ENCODE results near the gene KLHL13. TPM values are rescaled to one million over a fixed set of nuclear protein-coding genes. Genes with fewer than 3 reads are reported as not detected.

The KLHL13 gene
- total and polyA plus RNA-seq, 2 experiments from 2014 or later: 18.5 to 44.9 TPM

DNA sequence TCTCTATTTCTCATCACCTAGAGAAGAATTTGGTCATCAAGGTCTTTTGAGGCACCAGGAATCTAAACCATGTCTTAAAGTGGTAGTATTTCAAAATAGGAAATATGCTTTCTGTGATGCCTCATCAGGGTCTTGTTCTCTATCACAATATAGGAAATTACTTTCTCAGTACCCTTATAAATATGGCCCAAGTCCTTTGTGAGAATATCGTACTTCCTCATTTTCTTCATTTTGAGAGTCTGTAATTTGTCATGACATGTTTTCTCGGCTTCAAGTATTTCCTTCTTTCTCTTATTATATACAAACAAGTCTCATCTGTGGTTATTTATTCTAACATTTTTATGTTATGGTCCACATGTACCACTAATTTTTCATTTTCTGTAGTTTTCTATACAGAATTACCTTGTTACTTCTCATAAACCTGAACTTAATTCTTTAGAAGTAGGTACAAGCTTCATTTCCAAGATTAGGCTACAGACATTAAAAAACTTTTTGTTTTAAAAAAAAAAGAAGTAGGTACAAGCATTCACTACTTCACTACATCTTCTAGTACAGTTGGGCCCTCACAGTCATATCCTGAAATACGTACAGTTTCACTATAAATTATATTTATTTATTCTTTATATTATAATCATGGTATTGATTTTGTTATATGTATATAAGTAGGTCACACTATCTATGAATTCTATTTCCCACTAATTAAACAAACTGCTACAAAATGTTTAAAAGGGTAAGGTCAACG lies 54.4 kb downstream of the KLHL13 start:
- WGBS (ENCODE audit: low lambda C conversion rate, missing lambda C conversion rate): 68% methylated on average over 4 of the region's 4 CpGs

DNA sequence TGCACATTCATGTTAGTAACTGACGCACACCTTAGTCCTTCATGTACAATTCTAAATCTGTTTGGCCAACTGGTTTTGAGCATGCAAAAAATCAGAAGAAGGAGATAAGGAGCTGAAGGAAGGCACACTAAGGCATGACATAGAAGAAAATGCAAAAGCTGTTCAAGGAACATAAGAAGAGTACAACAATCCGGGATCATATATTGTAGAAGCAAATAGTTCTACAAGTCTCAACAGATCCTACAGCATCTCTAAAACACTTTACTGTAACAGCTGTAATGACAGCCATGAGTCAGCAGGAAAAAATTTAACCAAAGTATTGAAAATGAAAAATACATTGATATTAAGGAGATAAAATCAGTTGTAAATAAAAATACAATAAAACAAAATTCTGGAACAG lies 57.7 kb downstream of the KLHL13 start:
- no peaks in the 10 kb centered on the region for H4K20me1 ChIP-seq (ENCODE audit: insufficient read depth, poor library complexity, severe bottlenecking)
- TF ChIP-seq EZH2phosphoT487 (IDR thresholded peaks at IDR 0.05; ENCODE audit: low read depth, severe bottlenecking, unreplicated experiment): no peak
- TF ChIP-seq, protein P1, sequence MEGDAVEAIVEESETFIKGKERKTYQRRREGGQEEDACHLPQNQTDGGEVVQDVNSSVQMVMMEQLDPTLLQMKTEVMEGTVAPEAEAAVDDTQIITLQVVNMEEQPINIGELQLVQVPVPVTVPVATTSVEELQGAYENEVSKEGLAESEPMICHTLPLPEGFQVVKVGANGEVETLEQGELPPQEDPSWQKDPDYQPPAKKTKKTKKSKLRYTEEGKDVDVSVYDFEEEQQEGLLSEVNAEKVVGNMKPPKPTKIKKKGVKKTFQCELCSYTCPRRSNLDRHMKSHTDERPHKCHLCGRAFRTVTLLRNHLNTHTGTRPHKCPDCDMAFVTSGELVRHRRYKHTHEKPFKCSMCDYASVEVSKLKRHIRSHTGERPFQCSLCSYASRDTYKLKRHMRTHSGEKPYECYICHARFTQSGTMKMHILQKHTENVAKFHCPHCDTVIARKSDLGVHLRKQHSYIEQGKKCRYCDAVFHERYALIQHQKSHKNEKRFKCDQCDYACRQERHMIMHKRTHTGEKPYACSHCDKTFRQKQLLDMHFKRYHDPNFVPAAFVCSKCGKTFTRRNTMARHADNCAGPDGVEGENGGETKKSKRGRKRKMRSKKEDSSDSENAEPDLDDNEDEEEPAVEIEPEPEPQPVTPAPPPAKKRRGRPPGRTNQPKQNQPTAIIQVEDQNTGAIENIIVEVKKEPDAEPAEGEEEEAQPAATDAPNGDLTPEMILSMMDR (IDR thresholded peaks at IDR 0.05; ENCODE audit: poor library complexity): no peak
- no peak for TF ChIP-seq EZH2 (IDR thresholded peaks at IDR 0.05; ENCODE audit: borderline replicate concordance)
- no peak overlapping the region for H3K4me3 ChIP-seq
- H3K4me1 ChIP-seq (ENCODE audit: insufficient read depth): no peaks in the 10 kb centered on the region
- H2AFZ ChIP-seq: no peak overlapping the region
- H3K27ac ChIP-seq: no peak overlapping the region
- H3K9me2 ChIP-seq (replicated peaks; ENCODE audit: insufficient read depth): no peaks in the 10 kb centered on the region
- no peaks in the 10 kb centered on the region for H3K36me3 ChIP-seq (replicated peaks; ENCODE audit: insufficient read depth, low read depth)
- WGBS (ENCODE audit: low lambda C conversion rate, missing lambda C conversion rate): 93% methylated on average over 2 of the region's 2 CpGs
- no peak overlapping the region for H3K4me2 ChIP-seq
- no peaks in the 10 kb centered on the region for H3K27me3 ChIP-seq
- H3K9me3 ChIP-seq (ENCODE audit: low read depth): no peaks in the 10 kb centered on the region
- no peaks in the 10 kb centered on the region for H3K79me2 ChIP-seq
- no peak for DNase-seq (ENCODE audit: low spot score)

More for the DNA sequence above, 54.4 kb downstream of the KLHL13 start:
- H3K4me2 ChIP-seq: no peak overlapping the region
- TF ChIP-seq EZH2phosphoT487 (IDR thresholded peaks at IDR 0.05; ENCODE audit: low read depth, severe bottlenecking, unreplicated experiment) (no peak), EZH2 (IDR thresholded peaks at IDR 0.05; ENCODE audit: borderline replicate concordance) (no peak)
- TF ChIP-seq, protein P1 (IDR thresholded peaks at IDR 0.05; ENCODE audit: poor library complexity): no peak
- H2AFZ ChIP-seq: no peak overlapping the region
- H3K36me3 ChIP-seq (replicated peaks; ENCODE audit: insufficient read depth, low read depth): no peaks in the 10 kb centered on the region
- H3K27ac ChIP-seq: no peak overlapping the region
- no peak overlapping the region for H3K4me3 ChIP-seq
- no peaks in the 10 kb centered on the region for H4K20me1 ChIP-seq (ENCODE audit: insufficient read depth, poor library complexity, severe bottlenecking)
- no peak for DNase-seq (ENCODE audit: low spot score)
- H3K9me2 ChIP-seq (replicated peaks; ENCODE audit: insufficient read depth): no peaks in the 10 kb centered on the region
- no peaks in the 10 kb centered on the region for H3K27me3 ChIP-seq
- no peaks in the 10 kb centered on the region for H3K79me2 ChIP-seq
- no peaks in the 10 kb centered on the region for H3K9me3 ChIP-seq (ENCODE audit: low read depth)
- H3K4me1 ChIP-seq (ENCODE audit: insufficient read depth): no peaks in the 10 kb centered on the region

DNA sequence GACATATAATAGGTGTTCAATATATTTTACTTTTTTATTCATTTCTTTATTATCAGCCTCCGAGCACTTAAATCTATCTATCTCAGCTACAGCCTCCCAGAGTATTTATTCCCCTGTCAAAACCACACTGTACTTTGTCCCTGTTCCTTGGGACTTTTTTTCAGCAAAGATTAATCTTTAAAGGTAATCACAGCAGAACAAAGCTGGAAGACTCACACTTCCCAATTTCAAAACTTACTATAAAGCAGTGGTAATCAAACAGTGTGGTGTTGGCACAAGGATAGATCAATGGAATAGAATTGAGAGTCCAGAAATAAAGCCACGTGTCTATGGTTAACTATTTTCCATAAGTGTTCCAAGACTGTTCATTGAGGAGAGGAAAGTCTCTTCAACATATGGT lies 59.7 kb downstream of the KLHL13 start:
- TF ChIP-seq, protein P1 (IDR thresholded peaks at IDR 0.05; ENCODE audit: poor library complexity): no peak
- TF ChIP-seq EZH2phosphoT487 (IDR thresholded peaks at IDR 0.05; ENCODE audit: low read depth, severe bottlenecking, unreplicated experiment): no peak
- TF ChIP-seq EZH2 (IDR thresholded peaks at IDR 0.05; ENCODE audit: borderline replicate concordance): no peak
- Histone ChIP-seq H3K27ac (no peak overlapping the region), H3K4me1 (ENCODE audit: insufficient read depth) (no peaks in the 10 kb centered on the region), H3K9me3 (ENCODE audit: low read depth) (no peaks in the 10 kb centered on the region), H3K79me2 (no peaks in the 10 kb centered on the region), H2AFZ (no peak overlapping the region), H3K36me3 (replicated peaks; ENCODE audit: insufficient read depth, low read depth) (no peaks in the 10 kb centered on the region), H3K9me2 (replicated peaks; ENCODE audit: insufficient read depth) (no peaks in the 10 kb centered on the region), H4K20me1 (ENCODE audit: insufficient read depth, poor library complexity, severe bottlenecking) (no peaks in the 10 kb centered on the region), H3K4me3 (no peak overlapping the region), H3K27me3 (no peaks in the 10 kb centered on the region), H3K4me2 (no peak overlapping the region)
- WGBS (ENCODE audit: low lambda C conversion rate, missing lambda C conversion rate): 64% methylated on average over 2 of the region's 2 CpGs
- DNase-seq (ENCODE audit: low spot score): no peak
